Smooth muscle cell of the brain vasculature (primary cell): ENCODE results near the gene ARHGAP32.
A peak's percentile ranks its signal among the peaks of the same experiment; 100 is the strongest.
"Not testable (repeated sequence)": the region's sequence is repeated elsewhere in the genome, so short reads cannot be mapped to it uniquely, and the experiment has no call there.

Experiments
- DNase-seq: peaks from one replicate; pipeline ENCODE4 v3.0.0-alpha.2; 2012; ENCODE audit warnings: low read depth, low spot score

ARHGAP32 gene

GRCh38 chr11:129202646-129203045 is 10.5 kb upstream of the ARHGAP32 start:
- DNase-seq: no peak

- DNase-seq: no peak
Observed at GRCh38 chr11:129195682-129196081, 3.6 kb upstream of the ARHGAP32 start.

DNA sequence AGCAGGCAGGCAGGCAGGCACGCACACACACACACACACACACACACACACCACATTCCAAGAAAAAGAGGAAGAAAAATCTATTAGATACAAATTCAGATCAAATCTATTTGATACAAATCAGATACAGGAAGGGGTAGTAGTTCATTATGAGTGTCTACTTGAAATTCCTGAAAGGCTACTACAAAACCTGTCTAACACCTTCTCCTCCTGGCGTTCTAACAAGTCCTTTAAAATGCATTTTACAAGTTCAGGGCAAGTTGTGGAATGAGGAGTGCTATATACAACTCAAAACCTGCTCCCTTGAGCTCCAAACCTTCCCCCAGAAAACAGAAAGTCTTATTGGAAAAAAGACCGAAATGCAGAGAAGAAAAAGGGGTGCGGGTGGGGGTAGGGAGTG is 476 bp downstream of the ARHGAP32 start:
- no peak for DNase-seq

DNA sequence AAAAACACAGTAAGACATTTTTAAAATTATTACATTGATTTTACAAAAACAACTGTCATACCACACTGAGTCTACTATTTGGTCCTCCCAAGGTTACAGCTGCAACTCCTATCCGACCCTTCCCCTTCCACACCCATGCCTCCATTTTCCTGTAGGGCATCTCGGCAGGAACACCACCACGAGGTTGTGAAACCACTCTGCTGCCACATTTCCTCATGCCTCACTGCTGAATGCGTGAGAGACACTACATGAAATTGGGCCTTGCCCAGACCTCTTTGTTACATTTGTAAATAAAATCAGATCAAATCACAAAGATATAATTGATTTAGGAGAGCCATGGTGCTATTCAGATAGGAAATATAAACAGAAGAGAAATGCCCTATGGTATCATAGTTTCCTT is 2.0 kb downstream of the ARHGAP32 start:
- no peak for DNase-seq

DNA sequence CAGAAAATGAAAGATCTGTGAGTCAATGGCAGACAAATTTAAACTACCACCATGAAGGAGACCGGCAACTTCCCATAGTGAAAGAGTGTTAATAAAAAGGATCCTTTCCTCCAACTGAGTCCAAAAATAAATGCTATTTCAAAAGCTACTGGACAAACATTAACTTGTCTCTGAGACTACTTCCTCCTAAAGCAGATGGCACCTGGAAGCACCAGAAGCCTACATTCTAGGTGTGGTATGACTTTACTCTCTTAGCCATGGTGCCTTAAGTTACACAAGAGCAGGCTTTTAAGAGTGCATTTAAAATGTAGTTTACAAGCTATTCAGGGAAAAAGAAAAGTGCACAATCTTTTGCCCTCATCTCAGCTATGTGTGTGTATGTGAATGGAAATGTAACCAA is 2.5 kb downstream of the ARHGAP32 start:
- no peak for DNase-seq

DNA sequence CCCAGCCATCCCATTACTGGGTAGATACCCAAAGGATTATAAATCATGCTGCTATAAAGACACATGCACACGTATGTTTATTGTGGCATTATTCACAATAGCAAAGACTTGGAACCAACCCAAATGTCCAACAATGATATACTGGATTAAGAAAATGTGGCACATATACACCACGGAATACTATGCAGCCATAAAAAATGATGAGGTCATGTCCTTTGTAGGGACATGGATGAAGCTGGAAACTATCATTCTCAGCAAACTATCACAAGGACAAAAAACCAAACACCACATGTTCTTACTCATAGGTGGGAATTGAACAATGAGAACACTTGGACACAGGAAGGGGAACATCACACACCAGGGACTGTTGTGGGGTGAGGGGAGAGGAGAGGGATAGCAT is 7.0 kb downstream of the ARHGAP32 start:
- not testable (repeated sequence) for DNase-seq

DNA sequence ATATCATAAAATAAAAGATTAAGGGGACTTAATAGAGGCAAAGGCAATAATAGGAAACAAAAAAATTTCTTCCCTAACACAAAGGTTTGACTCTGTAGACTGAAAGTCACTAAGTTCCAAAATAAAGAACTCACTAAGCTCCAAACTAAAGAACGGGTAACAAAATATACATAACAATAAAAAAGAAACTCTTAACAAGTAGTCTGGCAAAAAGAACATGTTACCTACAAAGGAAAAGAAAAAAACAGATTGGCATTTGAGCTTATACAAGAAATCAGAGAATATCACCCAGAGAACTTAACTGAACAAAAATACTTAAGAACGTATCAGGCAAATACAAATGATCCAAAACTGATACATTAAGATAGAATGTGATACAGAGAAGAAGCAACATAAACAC is 7.5 kb downstream of the ARHGAP32 start:
- DNase-seq: no peak

DNA sequence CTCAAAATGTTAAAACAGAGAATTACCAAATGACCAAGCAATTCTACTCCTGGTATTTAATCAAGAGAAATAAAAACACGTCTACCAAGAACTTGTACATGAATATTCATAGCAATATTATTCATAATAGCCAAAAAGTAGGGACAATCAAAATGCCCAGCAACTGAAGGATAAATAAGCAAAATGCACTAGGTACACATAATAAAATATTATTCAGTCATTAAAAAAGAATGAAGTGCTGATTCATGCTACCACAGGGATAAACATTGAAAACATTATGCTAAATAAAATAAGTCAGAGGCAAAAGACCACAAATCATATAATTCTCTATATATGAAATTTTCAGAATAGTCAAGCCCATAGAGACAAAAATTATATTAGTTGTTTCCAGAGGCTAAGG is 24.8 kb downstream of the ARHGAP32 start:
- no peak for DNase-seq

DNA sequence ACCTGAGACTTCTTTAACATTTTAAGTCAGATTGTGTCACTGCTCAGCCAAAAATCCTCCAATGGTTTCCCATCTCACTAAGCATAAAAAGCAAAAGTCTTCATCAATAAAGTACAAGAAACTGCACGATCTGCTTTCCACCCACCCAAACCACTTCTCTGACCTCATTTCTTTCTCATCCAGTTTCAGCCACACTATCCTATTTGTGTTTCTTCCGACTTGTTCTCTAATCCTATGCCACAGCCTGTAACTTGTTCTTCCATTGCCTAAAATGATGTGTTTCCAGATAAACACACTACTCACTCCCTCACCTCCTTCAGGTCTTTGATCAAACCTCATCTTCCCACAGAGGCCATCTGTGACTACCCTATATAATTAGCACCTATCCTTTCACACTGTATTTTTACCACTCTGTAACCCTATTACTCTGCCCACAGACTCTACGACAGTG is 28.4 kb downstream of the ARHGAP32 start:
- DNase-seq: no peak

- not testable (repeated sequence) for DNase-seq
Observed at GRCh38 chr11:129157080-129157479, 35.0 kb downstream of the ARHGAP32 start.

DNA sequence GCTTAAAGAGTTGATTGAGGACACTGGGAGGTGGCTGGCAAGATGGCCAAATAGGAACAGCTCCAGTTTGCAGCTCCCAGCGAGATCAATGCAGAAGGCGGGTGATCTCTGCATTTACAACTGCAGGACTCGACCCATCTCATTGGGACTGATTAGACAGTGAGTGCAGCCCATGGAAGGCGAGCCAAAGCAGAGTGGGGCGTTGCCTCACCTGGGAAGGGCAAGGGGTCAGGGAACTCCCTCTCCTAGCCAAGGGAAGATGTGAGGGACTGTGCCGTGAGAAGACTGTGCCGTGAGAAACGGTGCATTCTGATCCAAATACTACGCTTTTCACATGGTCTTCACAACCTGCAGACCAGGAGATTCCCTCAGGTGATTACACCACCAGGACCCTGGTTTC is 36.4 kb downstream of the ARHGAP32 start:
- DNase-seq: no peak

DNA sequence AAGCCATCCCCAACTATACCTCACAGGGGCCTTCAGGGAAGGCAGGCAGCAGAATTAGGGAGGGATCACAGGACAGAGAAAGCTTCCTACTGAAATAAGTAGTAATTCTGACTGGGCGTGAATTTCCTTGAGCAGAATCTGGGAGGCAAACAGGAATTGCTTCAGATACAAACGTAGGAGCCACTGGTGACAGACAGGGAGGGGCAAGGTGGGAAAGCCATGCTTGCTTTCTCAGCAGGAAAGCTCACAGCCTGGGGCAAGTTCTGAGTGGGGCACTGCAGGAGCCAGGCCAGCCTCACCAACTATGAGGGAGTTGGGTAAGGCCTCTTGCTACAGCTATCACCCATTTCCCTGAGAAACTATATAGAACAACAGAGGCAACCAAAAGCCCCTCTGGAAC is 43.6 kb downstream of the ARHGAP32 start:
- DNase-seq: no peak

DNA sequence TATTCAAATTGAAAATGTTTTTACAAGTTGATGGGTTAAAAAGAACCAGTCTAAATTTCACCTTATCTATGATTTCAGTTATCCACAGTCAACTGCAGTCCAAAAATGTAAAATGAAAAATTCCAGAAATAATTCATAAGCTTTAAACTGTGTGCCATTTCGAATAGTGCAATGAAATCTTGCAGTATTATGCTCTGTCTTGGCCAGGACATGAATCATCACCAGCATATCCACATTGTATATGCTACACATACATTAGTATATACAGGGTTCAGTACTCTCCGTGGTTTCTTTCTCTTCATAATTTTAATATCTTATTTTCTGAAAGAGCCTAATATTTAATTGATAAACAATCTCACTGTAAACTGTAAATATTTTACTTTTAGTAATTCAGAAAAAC is 45.9 kb downstream of the ARHGAP32 start:
- DNase-seq: no peak

- DNase-seq: no peak
Observed at GRCh38 chr11:129145276-129145675, 46.8 kb downstream of the ARHGAP32 start.

- DNase-seq: no peak
Observed at GRCh38 chr11:129144256-129144655, 47.9 kb downstream of the ARHGAP32 start.

DNA sequence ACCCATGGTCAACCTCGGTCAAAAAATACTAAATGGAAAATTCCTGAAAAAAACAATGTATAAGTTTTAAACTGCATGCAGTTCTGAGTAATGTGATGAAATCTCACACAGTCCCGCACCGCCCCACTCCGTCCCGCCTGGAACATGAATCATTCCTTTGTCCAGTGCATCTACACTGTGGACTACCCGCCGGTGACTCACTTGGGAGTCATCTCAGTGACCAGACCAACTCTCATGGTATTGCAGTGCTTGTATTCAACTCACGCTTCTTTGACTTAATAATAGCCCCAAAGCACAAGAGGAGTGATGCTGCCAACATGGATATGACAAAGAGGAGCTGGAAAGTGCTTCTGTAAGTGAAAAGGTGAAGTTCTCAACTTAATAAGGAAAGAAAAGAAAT is 48.8 kb downstream of the ARHGAP32 start:
- DNase-seq: peak; percentile 90

- DNase-seq: no peak
Observed at GRCh38 chr11:129141748-129142523, 50.2 kb downstream of the ARHGAP32 start.

GRCh38 chr11:129131316-129131715 is 60.8 kb downstream of the ARHGAP32 start:
- DNase-seq: no peak

- DNase-seq: not testable (repeated sequence)
Observed at GRCh38 chr11:129128881-129129620, 63.1 kb downstream of the ARHGAP32 start.

GRCh38 chr11:129119036-129119435 is 73.1 kb downstream of the ARHGAP32 start:
- no peak for DNase-seq

DNA sequence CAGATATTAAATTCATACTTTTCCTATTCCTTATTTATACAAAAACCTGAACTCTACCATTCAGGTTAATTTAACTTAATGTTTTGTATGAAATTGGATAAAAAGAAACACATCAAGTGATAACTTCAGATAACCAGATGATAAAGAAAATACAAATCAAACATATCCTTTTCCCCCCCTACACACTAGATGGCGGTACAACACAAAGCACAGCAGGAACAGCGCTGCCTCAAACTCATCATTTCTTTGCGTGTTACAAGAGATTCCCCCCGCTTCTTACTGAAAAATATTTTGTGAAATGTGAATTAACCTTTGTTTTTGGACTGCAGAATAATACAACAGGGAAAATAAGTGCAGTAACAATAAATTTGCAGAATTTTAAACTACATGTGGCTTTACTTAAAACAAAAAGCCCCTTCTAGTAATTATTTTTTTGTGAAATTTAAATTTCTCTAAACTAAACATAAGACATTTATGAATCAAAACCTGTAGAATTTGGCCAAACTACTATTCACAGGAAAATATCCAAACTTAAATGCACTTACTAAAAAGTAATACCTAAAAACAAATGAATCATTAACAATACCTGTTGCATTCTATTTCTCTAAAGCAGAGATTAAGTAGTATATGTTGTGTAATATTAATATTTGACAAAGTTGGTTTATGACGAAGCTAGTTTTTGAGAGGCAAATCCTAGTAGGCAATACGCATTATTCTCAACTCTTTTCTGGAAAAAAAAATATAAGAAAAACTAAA is 74.4 kb downstream of the ARHGAP32 start:
- DNase-seq: peak; percentile 58
